HepG2 (cell line): ENCODE measurements around the gene PPP1R9B. TPM values are rescaled to one million over a fixed set of nuclear protein-coding genes. Genes with fewer than 3 reads are reported as not detected.
A peak's percentile ranks its signal among the peaks of the same experiment; 100 is the strongest.

Experiments
- BCL6 ChIP-seq: IDR thresholded peaks from 2 replicates; pipeline ENCODE4 v1.6.1; 2016; ENCODE audit warnings: missing genetic modification reagents, missing compliant biosample characterization
- CBX1 ChIP-seq: IDR thresholded peaks from one replicate; pipeline ENCODE4 v1.6.1; 2016; ENCODE audit warnings: antibody characterized with exemption, low read depth
- CENPBD1 ChIP-seq: sonication (generic); formaldehyde crosslinking; IDR thresholded peaks from 2 replicates; pipeline ENCODE4 v1.8.0; 2022; ENCODE audit warnings: missing genetic modification reagents, low read depth, mild to moderate bottlenecking, borderline replicate concordance
- DNMT1 ChIP-seq: sonication (generic); formaldehyde crosslinking; IDR thresholded peaks from 2 replicates; pipeline ENCODE4 v1.5.1; 2020; ENCODE audit warnings: mild to moderate bottlenecking, missing genetic modification reagents
- HMGXB3 ChIP-seq: sonication (generic); formaldehyde crosslinking; IDR thresholded peaks from 2 replicates; pipeline ENCODE4 v1.4.0; 2020; ENCODE audit warnings: missing genetic modification reagents, borderline replicate concordance
- IRF2 ChIP-seq: IDR thresholded peaks from 2 replicates; pipeline ENCODE4 v1.6.1; 2018; ENCODE audit warnings: missing genetic modification reagents, missing compliant biosample characterization
- LCORL ChIP-seq, 2 experiments: fragments of 450-650 bp in 1 of 2; sonication (generic) in 1 of 2; formaldehyde crosslinking in 1 of 2; IDR thresholded peaks; 2 replicates each; pipeline versions ENCODE4 v1.5.0 to v1.6.1; 2017 to 2020; ENCODE audit warnings: antibody characterized with exemption in 1 of 2, missing genetic modification reagents in 1 of 2
- MIER3 ChIP-seq: IDR thresholded peaks from 2 replicates; pipeline ENCODE4 v1.6.1; 2016; ENCODE audit warnings: missing compliant biosample characterization, borderline replicate concordance
- NR0B2 ChIP-seq: sonication (generic); formaldehyde crosslinking; IDR thresholded peaks from 2 replicates; pipeline ENCODE4 v1.4.0; 2020; ENCODE audit warnings: mild to moderate bottlenecking, missing genetic modification reagents
- NRL ChIP-seq: sonication (generic); formaldehyde crosslinking; IDR thresholded peaks from 2 replicates; pipeline ENCODE4 v1.5.0; 2020; ENCODE audit warnings: missing genetic modification reagents, mild to moderate bottlenecking, moderate library complexity, borderline replicate concordance
- PATZ1 ChIP-seq: sonication (generic); formaldehyde crosslinking; IDR thresholded peaks from 2 replicates; pipeline ENCODE4 v1.4.0; 2020; ENCODE audit warnings: missing genetic modification reagents
- SAFB2 ChIP-seq: sonication (generic); formaldehyde crosslinking; IDR thresholded peaks from 2 replicates; pipeline ENCODE4 v1.5.1; 2020; ENCODE audit warnings: missing genetic modification reagents, low read depth, mild to moderate bottlenecking, borderline replicate concordance
- SAP130 ChIP-seq: IDR thresholded peaks from 2 replicates; pipeline ENCODE4 v1.6.1; 2016; ENCODE audit warnings: low read depth
- ZBTB26 ChIP-seq: IDR thresholded peaks from 2 replicates; pipeline ENCODE4 v1.6.1; 2016; ENCODE audit warnings: missing compliant biosample characterization, missing genetic modification reagents, borderline replicate concordance
- ZKSCAN8 ChIP-seq: IDR thresholded peaks from 2 replicates; pipeline ENCODE4 v1.6.1; 2016; ENCODE audit warnings: borderline replicate concordance, missing genetic modification reagents, missing compliant biosample characterization
- ZNF496 ChIP-seq: sonication (generic); formaldehyde crosslinking; IDR thresholded peaks from 2 replicates; pipeline ENCODE4 v1.8.1; 2023; ENCODE audit warnings: mild to moderate bottlenecking, moderate library complexity, missing genetic modification reagents; ENCODE audit not compliant: insufficient replicate concordance
- ZNF772 ChIP-seq: sonication (generic); formaldehyde crosslinking; IDR thresholded peaks from 2 replicates; pipeline ENCODE4 v1.5.0; 2020; ENCODE audit warnings: mild to moderate bottlenecking, missing genetic modification reagents
- ZNF788 ChIP-seq: sonication (generic); formaldehyde crosslinking; IDR thresholded peaks from 2 replicates; pipeline ENCODE4 v1.5.0; 2020; ENCODE audit warnings: mild to moderate bottlenecking, missing genetic modification reagents, borderline replicate concordance
- polyA plus RNA-seq, 8 experiments: library from polyadenylated mRNA; depleted of rRNA in 3 of 8; stranded (reverse) in 7 of 8; unstranded in 1 of 8; fragments of >200 nt; fragmentation: Illumina TruSeq in 4 of 8; extraction: Trizol in 4 of 8; gene quantifications; 2 replicates each; pipeline versions ENCODE4 v1.2.1 to v1.2.3, GENCODE V29; 2011 to 2016; ENCODE audit warnings: low read depth in 4 of 8, missing spikeins in 1 of 8, mixed read lengths in 1 of 8; ENCODE audit not compliant: insufficient read depth in 1 of 8
- total RNA-seq, 5 experiments: library from RNA; depleted of rRNA; stranded (reverse); fragments of >200 nt; fragmentation: Illumina TruSeq; extraction: Trizol; gene quantifications; 2 replicates each; pipeline ENCODE4 v1.2.3, GENCODE V29; 2016; ENCODE audit warnings: low read depth in 1 of 5

Gene PPP1R9B
- total and polyA plus RNA-seq, 2 of the 13 experiments (the other 11 are each of a cell fraction or from before 2014, with no cell fraction given) = 9.4 to 15.8 TPM

GRCh38 chr17:50101346-50102163, 48.9 kb downstream of the PPP1R9B start (continued):
- TF ChIP-seq CENPBD1 (CRISPR knock-in tag) (0 out of 2 replicates have a peak, but pooled peaks have one; percentile 27), NRL (CRISPR knock-in tag) (peak; percentile 20; the same call in 1 of the 2 replicates), IRF2 (CRISPR knock-in tag) (0 out of 2 replicates have a peak, but pooled peaks have one; percentile 45), HMGXB3 (CRISPR knock-in tag) (no peak), ZNF496 (no peak), PATZ1 (peak; percentile 83), CBX1 (no peak), NR0B2 (CRISPR knock-in tag) (no peak), MIER3 (CRISPR knock-in tag) (0 out of 2 replicates have a peak, but pooled peaks have one; percentile 41), SAFB2 (0 out of 2 replicates have a peak, but pooled peaks have one; percentile 67), SAP130 (CRISPR knock-in tag) (peak; percentile 72), ZNF772 (CRISPR knock-in tag) (peak; percentile 39; the same call in 1 of the 2 replicates), ZKSCAN8 (CRISPR knock-in tag) (no peak), ZNF788 (peak; percentile 77; the same call in 1 of the 2 replicates), DNMT1 (CRISPR knock-in tag) (no peak), BCL6 (CRISPR knock-in tag) (peak; percentile 50; the same call in 1 of the 2 replicates), ZBTB26 (CRISPR knock-in tag) (peak; percentile 72; the same call in 1 of the 2 replicates), LCORL (IDR thresholded peaks at IDR 0.05) (no peak), LCORL (CRISPR knock-in tag; IDR thresholded peaks at IDR 0.05) (no peak; the same call in none of the 2 replicates)
